Stimulated activated CD8-positive, alpha-beta memory T cell treated with anti-CD3 and anti-CD28 coated beads, Interleukin-15, amount 100 ng/mL, for 1 hour (primary cell): Measurements from ENCODE around the gene MED13.

ENCODE experiments used
- DNase-seq: peaks from one replicate; pipeline ENCODE4 v3.0.0-alpha.2; 2020; ENCODE audit warnings: low read depth

Gene MED13, protein sequence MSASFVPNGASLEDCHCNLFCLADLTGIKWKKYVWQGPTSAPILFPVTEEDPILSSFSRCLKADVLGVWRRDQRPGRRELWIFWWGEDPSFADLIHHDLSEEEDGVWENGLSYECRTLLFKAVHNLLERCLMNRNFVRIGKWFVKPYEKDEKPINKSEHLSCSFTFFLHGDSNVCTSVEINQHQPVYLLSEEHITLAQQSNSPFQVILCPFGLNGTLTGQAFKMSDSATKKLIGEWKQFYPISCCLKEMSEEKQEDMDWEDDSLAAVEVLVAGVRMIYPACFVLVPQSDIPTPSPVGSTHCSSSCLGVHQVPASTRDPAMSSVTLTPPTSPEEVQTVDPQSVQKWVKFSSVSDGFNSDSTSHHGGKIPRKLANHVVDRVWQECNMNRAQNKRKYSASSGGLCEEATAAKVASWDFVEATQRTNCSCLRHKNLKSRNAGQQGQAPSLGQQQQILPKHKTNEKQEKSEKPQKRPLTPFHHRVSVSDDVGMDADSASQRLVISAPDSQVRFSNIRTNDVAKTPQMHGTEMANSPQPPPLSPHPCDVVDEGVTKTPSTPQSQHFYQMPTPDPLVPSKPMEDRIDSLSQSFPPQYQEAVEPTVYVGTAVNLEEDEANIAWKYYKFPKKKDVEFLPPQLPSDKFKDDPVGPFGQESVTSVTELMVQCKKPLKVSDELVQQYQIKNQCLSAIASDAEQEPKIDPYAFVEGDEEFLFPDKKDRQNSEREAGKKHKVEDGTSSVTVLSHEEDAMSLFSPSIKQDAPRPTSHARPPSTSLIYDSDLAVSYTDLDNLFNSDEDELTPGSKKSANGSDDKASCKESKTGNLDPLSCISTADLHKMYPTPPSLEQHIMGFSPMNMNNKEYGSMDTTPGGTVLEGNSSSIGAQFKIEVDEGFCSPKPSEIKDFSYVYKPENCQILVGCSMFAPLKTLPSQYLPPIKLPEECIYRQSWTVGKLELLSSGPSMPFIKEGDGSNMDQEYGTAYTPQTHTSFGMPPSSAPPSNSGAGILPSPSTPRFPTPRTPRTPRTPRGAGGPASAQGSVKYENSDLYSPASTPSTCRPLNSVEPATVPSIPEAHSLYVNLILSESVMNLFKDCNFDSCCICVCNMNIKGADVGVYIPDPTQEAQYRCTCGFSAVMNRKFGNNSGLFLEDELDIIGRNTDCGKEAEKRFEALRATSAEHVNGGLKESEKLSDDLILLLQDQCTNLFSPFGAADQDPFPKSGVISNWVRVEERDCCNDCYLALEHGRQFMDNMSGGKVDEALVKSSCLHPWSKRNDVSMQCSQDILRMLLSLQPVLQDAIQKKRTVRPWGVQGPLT (N-terminal part only)

GRCh38 chr17:62064791-62065563 is at the start of gene MED13:
Gene MED13 (minus strand): TSS chr17:62065278. CDS start chr17:62065205, 73 bp downstream.
- peak; percentile 39 for DNase-seq

DNA sequence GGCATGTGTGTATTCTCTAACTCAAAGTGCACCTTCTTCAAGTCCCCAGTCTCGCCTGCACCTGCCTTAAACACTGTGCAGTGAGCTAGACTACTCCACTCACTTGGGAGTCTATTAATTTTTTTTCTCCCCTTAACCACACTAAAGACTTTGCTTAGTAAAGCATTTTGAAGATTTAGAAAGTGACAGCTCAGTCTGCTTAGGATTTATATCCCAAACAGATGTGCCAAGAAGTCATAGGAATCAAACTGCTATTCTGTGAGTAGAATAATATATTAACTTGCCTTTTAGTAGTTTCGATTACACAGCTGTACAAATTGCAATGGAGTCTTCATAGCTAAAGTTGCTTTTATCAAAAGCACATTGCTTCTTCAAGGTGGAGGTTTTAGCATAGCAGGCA is 47.2 kb upstream of the MED13 start:
- no peak for DNase-seq

DNA sequence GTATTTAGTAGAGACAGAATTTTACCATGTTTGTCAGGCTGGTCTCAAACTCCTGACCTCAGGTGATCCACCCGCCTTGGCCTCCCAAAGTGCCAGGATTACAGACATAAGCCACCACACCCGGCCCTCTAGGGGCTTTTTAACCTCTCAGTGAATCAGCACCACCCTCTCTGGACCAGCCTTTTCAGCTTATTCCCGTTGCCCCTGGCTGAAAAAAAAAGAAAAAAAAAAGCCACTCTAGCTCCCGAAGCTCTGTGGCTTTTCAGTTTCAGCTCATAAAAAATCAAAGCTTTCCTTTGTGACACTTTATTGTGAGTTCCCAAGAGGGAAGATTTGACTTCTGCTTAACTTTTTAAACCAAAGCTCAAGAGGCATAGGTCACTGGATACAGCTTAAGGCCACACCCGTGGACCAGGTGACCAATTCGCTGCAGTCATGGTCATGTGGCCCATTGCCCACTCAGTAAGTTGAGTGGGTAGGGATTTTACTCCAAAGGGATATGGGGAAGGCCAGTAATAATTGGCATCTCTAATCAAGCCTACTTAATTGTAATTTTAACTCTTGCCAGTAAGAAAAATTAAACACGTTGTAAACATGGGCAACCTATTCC is 46.6 kb upstream of the MED13 start:
- no peak for DNase-seq

DNA sequence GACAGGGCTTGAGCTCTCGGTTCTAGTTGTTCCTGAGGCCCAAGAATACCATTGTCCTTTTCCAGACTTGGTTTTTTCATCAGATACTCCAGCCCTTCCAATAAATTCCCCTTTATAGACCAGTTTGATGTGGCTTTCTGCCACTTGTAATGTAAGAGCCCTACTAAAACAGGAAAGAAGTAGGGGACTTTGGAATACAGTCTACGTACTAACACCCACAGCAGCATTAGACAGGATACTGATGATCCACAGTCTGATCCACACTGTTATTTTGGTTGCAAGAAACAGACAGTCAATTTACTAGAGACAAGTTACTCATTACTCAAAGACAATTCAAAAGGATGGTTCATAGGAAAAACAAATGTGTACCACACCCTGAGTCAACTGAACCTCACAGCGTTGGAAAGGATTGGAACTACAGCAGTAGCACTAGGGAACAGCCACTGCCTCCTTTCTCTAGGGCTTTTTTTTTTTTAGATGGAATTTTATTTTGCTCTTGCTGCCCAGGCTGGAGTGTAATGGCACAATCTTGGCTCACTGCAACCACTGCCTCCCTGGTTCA is 45.9 kb upstream of the MED13 start:
- DNase-seq: no peak

DNA sequence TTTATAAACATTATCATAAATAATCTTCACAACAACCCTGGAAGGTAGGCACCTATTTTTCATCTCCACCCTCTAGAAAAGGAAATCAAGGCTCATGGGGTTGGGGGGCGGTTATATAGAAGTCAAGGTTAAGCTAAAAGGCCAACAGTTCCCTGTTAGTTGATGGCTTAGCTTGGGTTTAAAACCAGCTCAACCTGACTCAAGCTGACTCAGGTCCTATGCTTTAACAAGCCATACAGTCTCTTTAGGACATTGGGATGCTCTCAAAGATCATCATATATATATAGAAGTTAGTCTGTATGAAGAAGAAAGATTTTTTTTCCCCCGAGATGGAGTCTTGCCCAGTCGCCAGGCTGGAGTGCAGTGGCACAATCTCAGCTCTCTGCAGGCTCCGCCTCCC is 44.8 kb upstream of the MED13 start:
- no peak for DNase-seq

DNA sequence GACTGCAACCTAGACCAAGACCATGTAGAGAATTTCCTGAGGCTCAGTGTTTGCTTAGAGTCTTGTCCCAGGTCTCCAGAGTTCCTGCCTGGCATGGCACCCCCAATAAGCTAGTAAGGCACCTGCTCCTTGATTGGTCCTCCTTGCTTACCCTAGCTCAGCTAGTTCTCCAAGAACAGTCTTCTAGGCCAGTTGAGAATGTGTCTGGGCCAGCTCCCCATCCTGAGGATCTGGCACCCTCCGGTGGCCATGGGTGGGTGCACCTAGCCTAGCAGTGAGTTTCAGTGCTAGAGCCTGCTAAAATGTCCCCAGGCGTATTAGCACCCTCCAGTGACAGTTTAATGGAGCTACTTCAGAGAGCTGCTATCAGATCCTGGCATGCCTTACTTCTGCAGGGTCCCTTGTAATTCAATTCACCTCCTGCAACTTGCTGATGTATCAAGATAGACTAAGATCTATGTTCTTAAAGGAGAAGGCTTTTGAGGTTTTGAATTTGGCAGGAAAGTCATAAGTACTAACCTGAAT is 44.4 kb upstream of the MED13 start:
- peak; percentile 2 for DNase-seq

GRCh38 chr17:62105861-62106260 is 40.8 kb upstream of the MED13 start:
- DNase-seq: no peak

DNA sequence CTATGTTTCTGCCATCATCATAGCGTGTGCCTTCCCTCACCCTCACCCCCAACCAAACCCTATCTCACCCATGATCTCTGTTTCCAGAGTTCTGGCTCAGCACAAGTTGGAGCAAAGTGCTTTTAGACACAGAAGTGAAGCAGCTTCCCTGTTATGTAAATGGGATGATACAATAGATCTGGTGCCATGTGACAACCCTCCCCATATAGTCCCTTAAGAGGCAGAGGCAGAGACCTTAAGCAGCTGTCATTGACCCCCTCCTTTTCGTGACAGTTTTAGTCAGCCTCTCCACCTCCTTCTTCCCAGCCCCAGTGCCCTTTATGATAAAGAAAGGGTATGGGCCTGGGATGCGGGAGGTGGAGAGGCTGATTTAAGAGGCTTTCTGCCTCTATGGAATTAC is 40.3 kb upstream of the MED13 start:
- DNase-seq: no peak

GRCh38 chr17:62101515-62101914 is 36.4 kb upstream of the MED13 start:
- DNase-seq: no peak

DNA sequence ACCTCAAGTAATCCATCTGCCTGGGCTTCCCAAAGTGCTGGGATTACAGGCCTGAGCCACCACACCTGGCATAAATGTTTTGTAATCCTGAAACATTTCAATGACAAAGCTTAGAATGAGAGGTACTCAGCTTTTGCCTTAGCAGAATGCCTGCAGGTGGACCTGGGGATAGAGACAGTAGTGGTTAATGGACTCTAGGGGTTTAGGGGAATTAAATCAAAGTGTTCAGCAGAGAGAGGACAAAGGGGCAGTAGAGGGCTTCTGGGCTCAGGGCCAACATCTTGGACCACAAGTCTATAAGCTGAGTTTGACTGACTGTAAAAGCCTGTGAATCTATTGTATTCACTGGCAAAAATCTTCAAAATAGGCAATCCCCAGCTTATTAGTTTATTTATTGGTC is 36.0 kb upstream of the MED13 start:
- DNase-seq: no peak

DNA sequence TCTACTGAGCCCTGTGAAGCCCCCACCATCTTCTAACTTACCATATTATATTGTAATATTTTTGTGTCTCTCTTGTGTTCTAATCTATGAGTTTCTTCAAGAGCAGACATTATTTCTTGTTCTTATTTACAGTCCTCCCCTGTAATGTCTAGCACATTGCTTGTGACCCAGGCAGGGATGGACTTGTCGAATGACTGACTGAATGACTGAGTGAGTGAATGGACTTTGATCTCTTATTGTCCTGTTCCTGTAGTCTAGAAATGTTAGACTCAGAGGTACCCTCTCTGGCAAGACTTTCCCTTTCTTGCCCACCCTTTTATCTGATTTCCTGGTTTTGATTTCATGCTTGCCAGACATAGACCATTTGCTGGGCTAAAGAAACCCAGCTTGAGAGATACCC is 35.0 kb upstream of the MED13 start:
- no peak for DNase-seq

DNA sequence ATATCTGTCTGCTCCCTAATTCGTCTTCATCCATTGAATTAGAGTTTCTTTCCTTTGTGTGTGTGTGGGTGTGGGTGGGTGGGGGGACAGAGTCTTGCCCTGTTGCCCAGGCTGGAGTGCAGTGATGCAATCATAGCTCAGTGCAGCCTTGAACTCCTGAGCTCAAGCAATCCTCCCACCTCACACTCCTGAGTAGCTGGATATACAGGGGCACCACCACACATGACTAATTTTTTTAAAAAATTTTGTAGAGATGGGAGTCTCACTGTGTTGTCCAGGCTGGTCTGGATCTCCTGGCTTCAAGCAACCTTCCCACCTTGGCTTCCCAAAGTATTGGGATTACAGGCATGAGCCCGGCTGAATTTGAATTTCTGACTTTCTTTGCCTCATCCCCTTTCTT is 34.5 kb upstream of the MED13 start:
- DNase-seq: no peak

GRCh38 chr17:62098623-62099231 is 33.6 kb upstream of the MED13 start:
- DNase-seq: no peak

- no peak for DNase-seq
These were observed 31.3 kb upstream of the MED13 start for GRCh38 chr17:62096401-62096670.

GRCh38 chr17:62094175-62094574 is 29.1 kb upstream of the MED13 start:
- no peak for DNase-seq

GRCh38 chr17:62093188-62094155 is 28.4 kb upstream of the MED13 start:
- no peak for DNase-seq

DNA sequence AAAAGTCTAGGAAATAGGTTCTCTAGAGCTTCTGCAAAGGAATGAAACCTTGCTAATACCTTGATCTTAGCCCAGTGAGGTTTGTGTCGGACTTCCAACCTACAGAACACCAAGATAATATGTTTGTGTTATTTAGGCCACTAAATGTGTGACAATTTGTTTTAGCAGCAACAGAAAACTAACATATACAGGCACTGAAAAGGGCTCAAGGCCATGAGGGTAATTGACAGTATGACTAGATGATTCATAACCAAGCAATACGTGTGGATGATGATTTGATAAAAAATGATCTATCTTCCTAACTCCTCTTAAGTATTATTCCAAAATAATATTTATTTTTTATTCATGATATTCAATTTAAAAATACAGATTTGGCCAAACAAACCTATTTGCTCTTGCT is 27.7 kb upstream of the MED13 start:
- no peak for DNase-seq

- DNase-seq: no peak
These were observed 26.7 kb upstream of the MED13 start for GRCh38 chr17:62091804-62092203.

DNA sequence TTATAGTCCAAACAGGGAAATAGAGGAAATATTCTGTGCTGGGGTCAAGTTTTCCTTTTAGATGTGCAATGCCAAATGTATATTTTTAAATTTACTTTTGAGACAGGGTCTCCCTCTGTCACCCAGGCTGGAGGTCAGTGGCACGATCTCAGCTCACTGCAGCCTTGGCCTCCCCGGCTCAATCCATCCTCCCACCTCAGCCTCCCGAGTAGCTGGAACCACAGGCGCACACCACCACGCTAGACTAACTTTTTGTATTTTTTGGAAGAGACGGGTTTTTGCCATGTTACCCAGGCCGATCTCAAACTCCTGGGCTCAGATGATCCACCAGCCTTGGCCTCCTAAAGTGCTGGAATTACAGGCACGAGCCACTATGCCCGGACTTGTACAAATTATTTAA is 25.8 kb upstream of the MED13 start:
- no peak for DNase-seq
